VCaP (cell line): ENCODE results near the gene DDN.

Experiments
- H3K27ac ChIP-seq: fragments of 450-650 bp; 2 replicates; pipeline ENCODE4 v1.5.1; 2017
- TF ChIP-seq, protein P1 (sequence below): fragments of 450-650 bp; conservative IDR thresholded peaks from 2 replicates; pipeline ENCODE4 v1.5.1; 2017; ENCODE audit warnings: mild to moderate bottlenecking, moderate library complexity

Gene DDN

DNA sequence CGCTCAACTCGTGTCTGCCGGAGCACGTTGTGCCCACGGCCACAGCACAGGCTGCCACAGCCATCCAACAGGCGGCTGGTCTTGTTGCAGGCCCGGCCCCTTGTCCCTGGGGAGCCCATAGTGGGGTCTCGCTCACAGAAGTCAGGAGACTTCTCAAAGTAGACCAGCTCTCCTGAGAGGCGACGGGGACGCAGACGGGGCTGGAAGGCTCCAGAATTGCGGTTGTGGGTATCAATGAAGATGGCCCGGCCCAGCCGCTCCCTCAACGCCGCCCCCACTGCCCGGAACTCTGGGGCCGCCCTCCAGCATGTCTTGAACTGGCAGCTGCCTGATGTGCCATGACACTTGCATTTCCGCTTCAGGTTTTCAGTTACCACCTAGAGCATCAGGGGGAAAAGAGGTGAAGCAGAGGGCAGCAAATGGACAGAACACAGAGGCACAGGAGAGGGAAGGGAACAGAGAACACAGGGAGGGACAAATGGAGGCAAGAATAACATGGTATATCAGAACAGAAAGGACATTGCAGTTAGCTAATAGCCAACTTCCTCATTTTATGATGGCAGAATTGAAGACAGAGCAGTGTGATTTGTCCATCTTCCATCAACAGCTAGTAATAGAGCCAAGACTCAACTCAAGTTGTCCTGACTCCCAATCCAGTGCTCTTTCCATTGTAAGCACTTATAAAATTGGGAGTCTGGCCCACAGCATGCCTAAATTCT lies 32.8 kb downstream of the DDN start:
- TF ChIP-seq, protein P1, sequence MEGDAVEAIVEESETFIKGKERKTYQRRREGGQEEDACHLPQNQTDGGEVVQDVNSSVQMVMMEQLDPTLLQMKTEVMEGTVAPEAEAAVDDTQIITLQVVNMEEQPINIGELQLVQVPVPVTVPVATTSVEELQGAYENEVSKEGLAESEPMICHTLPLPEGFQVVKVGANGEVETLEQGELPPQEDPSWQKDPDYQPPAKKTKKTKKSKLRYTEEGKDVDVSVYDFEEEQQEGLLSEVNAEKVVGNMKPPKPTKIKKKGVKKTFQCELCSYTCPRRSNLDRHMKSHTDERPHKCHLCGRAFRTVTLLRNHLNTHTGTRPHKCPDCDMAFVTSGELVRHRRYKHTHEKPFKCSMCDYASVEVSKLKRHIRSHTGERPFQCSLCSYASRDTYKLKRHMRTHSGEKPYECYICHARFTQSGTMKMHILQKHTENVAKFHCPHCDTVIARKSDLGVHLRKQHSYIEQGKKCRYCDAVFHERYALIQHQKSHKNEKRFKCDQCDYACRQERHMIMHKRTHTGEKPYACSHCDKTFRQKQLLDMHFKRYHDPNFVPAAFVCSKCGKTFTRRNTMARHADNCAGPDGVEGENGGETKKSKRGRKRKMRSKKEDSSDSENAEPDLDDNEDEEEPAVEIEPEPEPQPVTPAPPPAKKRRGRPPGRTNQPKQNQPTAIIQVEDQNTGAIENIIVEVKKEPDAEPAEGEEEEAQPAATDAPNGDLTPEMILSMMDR = no peak
- no peak overlapping the region for H3K27ac ChIP-seq

DNA sequence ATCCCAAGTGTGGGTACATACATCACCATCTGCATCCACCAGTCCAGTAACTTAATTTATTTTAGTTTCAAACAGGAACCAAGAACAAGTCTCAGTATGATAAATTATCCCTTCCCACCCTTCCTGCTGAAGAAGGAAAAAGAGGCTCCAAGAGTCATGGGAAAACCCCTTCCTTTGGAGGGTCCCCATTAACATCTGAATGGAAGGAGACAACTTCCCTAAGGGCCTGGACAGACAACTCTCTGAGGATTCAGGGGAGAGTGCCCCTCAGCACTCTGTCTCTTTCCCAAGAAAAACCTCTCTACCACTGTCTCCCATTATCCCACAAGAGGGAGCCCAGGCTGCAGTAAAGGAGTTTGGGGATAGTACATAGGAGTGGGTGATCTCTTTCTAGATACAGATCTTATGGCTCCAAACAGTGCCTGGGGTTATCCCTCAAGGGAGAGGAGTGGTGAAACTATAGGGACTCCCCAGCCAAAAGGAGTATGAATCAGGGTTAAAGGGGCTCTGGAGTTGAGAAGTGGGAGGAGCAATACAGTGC lies 33.8 kb downstream of the DDN start:
- H3K27ac ChIP-seq = no peak overlapping the region
- TF ChIP-seq, protein P1 = peak; percentile 64

DNA sequence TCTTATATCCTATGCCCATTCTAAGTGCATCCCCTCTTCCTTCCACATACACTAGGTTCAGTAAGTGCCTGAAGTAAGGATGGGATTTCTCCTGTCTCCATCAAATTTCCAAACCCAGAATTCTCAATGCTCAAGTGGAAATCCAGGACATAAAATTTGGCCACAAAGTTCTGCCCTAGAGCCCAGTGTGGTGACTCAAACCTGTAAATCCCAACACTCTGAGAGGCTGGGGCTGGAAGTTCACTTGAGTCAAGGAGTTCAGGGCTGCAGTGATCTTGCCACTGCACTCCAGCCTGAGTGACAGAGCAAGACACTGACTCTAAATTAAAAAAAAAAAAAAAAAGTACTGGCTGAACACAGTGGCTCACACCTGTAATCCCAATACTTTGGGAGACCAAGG lies 37.4 kb downstream of the DDN start:
- TF ChIP-seq, protein P1 = no peak
- H3K27ac ChIP-seq = no peak overlapping the region

DNA sequence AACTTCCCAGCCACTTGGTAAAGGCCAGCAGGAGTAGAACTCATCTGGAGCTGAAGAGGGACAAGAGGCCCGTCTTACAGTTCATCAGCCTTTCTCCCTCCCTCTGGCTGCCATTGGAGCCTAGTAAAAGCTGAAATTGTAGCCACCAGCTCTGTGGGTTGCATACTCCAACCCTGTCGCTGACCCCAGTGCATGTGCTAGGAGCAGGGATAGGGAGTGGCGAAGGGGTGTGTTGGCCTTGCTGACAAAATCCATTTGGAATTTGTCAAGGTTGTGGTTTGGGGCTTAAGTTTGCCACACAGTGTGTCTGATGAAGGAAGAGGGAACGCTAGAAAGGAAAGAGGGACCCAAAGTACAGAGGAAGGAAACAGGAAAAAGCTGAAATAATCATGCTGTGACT lies 37.8 kb downstream of the DDN start:
- TF ChIP-seq, protein P1 = no peak
- no peak overlapping the region for H3K27ac ChIP-seq

DNA sequence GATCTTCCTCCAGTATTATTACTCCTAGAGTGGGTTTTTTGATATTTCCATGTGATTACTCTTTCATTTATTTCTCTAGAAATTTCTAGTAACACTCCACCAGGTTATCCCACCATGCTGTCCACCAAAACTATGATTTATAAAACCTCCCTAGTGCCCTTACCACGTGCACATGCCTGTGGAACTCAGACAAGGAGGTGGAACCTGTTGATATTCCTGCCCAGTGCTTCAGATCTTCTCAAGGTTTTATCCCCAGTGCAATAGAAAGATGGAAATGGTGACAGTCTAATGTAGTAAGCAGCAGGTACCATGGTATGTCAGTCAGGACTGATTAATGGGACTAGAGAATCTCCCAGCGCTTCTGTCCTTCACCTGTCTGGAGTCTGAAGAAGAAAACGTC lies 38.3 kb downstream of the DDN start:
- no peak overlapping the region for H3K27ac ChIP-seq
- TF ChIP-seq, protein P1 = no peak

DNA sequence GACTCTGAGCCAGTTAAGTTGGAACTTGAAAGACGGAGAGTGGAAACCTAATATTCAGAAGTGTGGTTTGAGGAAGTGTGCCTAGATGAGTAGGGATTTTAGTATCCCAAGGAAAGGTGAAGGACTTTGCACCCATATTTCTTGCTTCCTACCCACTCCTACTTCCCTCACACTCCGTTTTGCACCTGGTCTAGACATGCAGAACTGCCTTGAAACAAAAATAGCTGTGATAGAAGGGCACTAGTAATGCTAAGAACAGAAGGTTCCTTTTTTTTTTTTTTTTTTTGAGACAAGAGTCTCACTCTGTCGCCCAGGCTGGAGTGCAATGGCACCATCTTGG lies 41.2 kb downstream of the DDN start:
- peak overlapping the region; percentile 94 for H3K27ac ChIP-seq
- TF ChIP-seq, protein P1 = no peak

DNA sequence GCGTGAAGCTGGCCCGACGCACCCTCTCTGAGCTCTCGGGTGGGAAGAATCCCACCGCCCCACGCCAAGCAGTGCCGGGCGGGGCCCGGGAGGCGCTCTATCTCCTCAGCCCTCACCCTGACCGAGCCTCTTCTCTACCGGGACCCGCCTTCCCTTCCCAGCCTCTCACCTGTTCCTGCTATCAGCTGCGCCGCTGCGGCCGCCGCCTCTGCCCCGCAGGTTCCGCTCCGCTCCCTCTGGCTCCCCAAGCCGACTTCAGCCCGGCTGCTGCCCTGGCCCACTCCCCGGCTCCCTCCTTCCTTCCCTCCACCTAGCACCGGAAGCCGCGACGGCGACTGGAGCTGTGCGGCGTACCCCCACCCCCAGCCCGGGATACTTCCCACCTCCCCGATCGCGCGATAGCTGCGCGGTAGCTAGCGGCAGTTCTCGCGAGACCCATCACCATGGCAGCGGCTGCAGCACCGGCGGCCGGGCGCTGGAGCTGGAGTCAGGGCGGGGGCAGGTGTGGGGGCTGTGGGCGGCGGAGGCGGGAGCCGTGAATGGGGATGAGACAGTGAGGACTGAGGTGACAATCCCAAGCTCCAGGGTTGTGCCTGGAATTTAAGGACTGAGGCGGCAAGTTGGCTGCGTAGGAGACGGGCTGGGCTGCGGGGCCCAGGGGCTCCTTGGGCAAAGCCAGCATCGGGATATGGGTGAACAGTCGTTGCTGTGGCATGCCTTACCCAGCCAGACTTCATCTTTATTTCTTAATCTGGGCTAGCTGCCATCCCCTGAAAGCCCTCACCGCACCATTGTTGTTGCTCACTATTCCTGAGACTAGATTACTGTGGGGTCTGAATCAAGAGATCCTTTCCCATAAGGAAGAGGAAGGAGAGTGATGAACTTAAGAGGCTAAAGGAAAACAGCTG lies 41.8 kb downstream of the DDN start, which contains the start of gene ARF3:
Gene ARF3 (minus strand): TSS at position 347 of the 908 bp plus-strand sequence. CDS start 16,392 bp downstream, outside the sequence.
- TF ChIP-seq, protein P1 = no peak; the same call in 1 of the 2 replicates

More for the DNA sequence above, 41.8 kb downstream of the DDN start, which contains the start of gene ARF3:
- H3K27ac ChIP-seq = peak within 1 kb of the TSS; percentile 94
